ENCODE data around the gene NUDT8.

DNA sequence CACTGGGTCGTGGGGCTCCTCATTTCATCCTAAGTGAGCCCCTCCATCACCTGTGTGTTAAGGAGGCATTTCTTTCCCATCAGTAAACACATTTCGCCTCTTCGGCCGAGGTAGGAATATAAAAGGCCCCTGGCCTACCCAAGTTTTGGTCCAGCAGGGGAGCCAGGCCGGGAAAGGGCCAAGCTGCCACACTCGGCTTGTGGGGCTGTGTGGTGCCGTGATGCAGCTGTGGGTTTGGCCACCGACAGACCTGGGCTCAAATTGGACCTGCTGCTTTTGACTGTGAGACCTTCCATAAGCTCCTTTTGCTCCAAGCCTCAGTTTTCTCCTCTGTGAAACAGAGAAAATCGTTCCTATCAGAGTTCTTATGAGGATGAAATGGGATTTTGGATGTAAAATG, 22.2 kb downstream of the NUDT8 start:
- TF ChIP-seq, protein P1, sequence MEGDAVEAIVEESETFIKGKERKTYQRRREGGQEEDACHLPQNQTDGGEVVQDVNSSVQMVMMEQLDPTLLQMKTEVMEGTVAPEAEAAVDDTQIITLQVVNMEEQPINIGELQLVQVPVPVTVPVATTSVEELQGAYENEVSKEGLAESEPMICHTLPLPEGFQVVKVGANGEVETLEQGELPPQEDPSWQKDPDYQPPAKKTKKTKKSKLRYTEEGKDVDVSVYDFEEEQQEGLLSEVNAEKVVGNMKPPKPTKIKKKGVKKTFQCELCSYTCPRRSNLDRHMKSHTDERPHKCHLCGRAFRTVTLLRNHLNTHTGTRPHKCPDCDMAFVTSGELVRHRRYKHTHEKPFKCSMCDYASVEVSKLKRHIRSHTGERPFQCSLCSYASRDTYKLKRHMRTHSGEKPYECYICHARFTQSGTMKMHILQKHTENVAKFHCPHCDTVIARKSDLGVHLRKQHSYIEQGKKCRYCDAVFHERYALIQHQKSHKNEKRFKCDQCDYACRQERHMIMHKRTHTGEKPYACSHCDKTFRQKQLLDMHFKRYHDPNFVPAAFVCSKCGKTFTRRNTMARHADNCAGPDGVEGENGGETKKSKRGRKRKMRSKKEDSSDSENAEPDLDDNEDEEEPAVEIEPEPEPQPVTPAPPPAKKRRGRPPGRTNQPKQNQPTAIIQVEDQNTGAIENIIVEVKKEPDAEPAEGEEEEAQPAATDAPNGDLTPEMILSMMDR (conservative IDR thresholded peaks at IDR 0.05): no peak
- TF ChIP-seq ZFX (IDR thresholded peaks at IDR 0.05): no peak

All from C4-2B (cell line).